B cell (primary cell): Measurements from ENCODE around the gene TNFRSF1B.

ENCODE experiments used
- CTCF ChIP-seq: fragments of 200-600 bp; IDR thresholded peaks from one replicate; pipeline ENCODE4 v1.8.0; 2022; ENCODE audit warnings: antibody characterized with exemption, mild to moderate bottlenecking
- EZH2 ChIP-seq: IDR thresholded peaks from 2 replicates; pipeline ENCODE4 v1.6.1; 2012; ENCODE audit warnings: borderline replicate concordance, low read depth, mild to moderate bottlenecking, moderate library complexity, low read length; ENCODE audit not compliant: insufficient read depth, poor library complexity, severe bottlenecking

- TF ChIP-seq CTCF (no peak), EZH2 (no peak)
Observed at GRCh38 chr1:12155328-12155727, 11.5 kb upstream of the TNFRSF1B start.
